Esophagus muscularis mucosa (tissue), 4 donors: ENCODE results near the gene BHMT2.

Experiments used
- CTCF ChIP-seq, 3 experiments: fragments of 200-600 bp in 2 of 3; fragments of 450-650 bp in 1 of 3; sonication (generic) in 2 of 3; IDR thresholded peaks; one replicate each; pipeline ENCODE4 v1.5.1; 2017 to 2019; ENCODE audit warnings: antibody characterized with exemption in 3 of 3, mild to moderate bottlenecking in 2 of 3, moderate library complexity in 1 of 3
- EP300 ChIP-seq: sonication (generic); formaldehyde crosslinking; IDR thresholded peaks from one replicate; pipeline ENCODE4 v1.6.1; 2017; ENCODE audit warnings: antibody characterized with exemption
- POLR2A ChIP-seq: fragments of 450-650 bp; IDR thresholded peaks from one replicate; pipeline ENCODE4 v1.6.1; 2017; ENCODE audit warnings: antibody characterized with exemption, moderate library complexity, mild to moderate bottlenecking, low read depth

GRCh38 chr5:79022771-79023170 lies 46.8 kb upstream of the BHMT2 start:
- no peak for TF ChIP-seq EP300
- TF ChIP-seq CTCF (IDR thresholded peaks at IDR 0.05), result no peak
- no peak for TF ChIP-seq POLR2A
